ENCODE measurements around the gene ATXN8OS. TPM values are rescaled to one million over a fixed set of nuclear protein-coding genes. Genes with fewer than 3 reads are reported as not detected.

Gene ATXN8OS
- total and polyA plus RNA-seq, 2 donors (not counting 3 experiments of a cell fraction or from before 2014, with no cell fraction given) = not detected

GRCh38 chr13:70108356-70109105, 905 bp downstream of the ATXN8OS start, which contains the start of gene KLHL1:
Gene KLHL1, minus strand, starts transcription at chr13:70108452. Its CDS starts 753 bp downstream, at chr13:70107699.
- BruUV-seq (replicated peaks) = no TSS peak
- H3K36me3 ChIP-seq (ENCODE audit: control insufficient read depth in 2 of 2, extremely low read depth in 1 of 2, insufficient read depth in 2 of 2, low read length in 2 of 2) = no peaks in the 10 kb centered on the region
- intact Hi-C loops (cut with micrococcal nuclease) (no loop called here), dilution Hi-C loops (cut with MboI; ENCODE audit: extremely low pct_ligation_motif_present, low sequenced_read_pairs) (no loop called here)
- peak within 1 kb of the TSS; percentile 20 for H2AFZ ChIP-seq (ENCODE audit: low read depth, low read length)
- no peaks in the 10 kb centered on the region for H4K20me1 ChIP-seq (replicated peaks; ENCODE audit: control insufficient read depth, extremely low read depth, insufficient read depth, low read length)
- POLR2A ChIA-PET = no interaction called here
- no peak within 1 kb of the TSS for H3K4me2 ChIP-seq (ENCODE audit: insufficient read depth, low read length)
- no peaks in the 10 kb centered on the region for H3K79me2 ChIP-seq (ENCODE audit: control insufficient read depth, insufficient read depth, low read length)
- no peaks in the 10 kb centered on the region for H3K4me1 ChIP-seq (ENCODE audit: control insufficient read depth, extremely low read depth, insufficient read depth, low read length)
- CTCF ChIA-PET = no interaction called here
- no peaks in the 10 kb centered on the region for H3K9me3 ChIP-seq (replicated peaks; ENCODE audit: control insufficient read depth, insufficient read depth, low read length)
- no peak within 1 kb of the TSS for H3K9ac ChIP-seq (replicated peaks; ENCODE audit: extremely low read depth, insufficient read depth, low read length)
- no peak within 1 kb of the TSS for H3K4me3 ChIP-seq (replicated peaks in 1 of 3; ENCODE audit: insufficient read depth in 1 of 3, low read depth in 1 of 3, low read length in 3 of 3)
- TF ChIP-seq POLR2A (IDR thresholded peaks at IDR 0.05; ENCODE audit: low read depth, low read length) (no peak), EZH2 (IDR thresholded peaks at IDR 0.05; ENCODE audit: borderline replicate concordance, low read depth, low read length, severe bottlenecking) (no peak), GATA2 (IDR thresholded peaks at IDR 0.05; ENCODE audit: insufficient read depth, insufficient read length, low read depth, low read length) (no peak), FOS (IDR thresholded peaks at IDR 0.05; ENCODE audit: borderline replicate concordance, insufficient read depth, low read length) (no peak), POLR2AphosphoS5 (IDR thresholded peaks at IDR 0.05; ENCODE audit: insufficient read depth, low read depth, low read length) (no peak), JUN (IDR thresholded peaks at IDR 0.05; ENCODE audit: borderline replicate concordance, insufficient read depth, insufficient read length, low read depth) (no peak), MYC (IDR thresholded peaks at IDR 0.05; ENCODE audit: low read depth, low read length) (no peak)
- TF ChIP-seq, protein P1, sequence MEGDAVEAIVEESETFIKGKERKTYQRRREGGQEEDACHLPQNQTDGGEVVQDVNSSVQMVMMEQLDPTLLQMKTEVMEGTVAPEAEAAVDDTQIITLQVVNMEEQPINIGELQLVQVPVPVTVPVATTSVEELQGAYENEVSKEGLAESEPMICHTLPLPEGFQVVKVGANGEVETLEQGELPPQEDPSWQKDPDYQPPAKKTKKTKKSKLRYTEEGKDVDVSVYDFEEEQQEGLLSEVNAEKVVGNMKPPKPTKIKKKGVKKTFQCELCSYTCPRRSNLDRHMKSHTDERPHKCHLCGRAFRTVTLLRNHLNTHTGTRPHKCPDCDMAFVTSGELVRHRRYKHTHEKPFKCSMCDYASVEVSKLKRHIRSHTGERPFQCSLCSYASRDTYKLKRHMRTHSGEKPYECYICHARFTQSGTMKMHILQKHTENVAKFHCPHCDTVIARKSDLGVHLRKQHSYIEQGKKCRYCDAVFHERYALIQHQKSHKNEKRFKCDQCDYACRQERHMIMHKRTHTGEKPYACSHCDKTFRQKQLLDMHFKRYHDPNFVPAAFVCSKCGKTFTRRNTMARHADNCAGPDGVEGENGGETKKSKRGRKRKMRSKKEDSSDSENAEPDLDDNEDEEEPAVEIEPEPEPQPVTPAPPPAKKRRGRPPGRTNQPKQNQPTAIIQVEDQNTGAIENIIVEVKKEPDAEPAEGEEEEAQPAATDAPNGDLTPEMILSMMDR (IDR thresholded peaks at IDR 0.05; ENCODE audit: extremely low read depth in 1 of 2, insufficient read depth in 1 of 2, low read depth in 1 of 2, low read length in 2 of 2) = no peak
- TF ChIP-seq, protein P2, sequence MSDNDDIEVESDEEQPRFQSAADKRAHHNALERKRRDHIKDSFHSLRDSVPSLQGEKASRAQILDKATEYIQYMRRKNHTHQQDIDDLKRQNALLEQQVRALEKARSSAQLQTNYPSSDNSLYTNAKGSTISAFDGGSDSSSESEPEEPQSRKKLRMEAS (IDR thresholded peaks at IDR 0.05; ENCODE audit: insufficient read depth, insufficient read length) = no peak
- no peak within 1 kb of the TSS for H3K27ac ChIP-seq (ENCODE audit: insufficient read depth, low read depth, low read length)
- DNase-seq (ENCODE audit: low read depth, low spot score) = no peak
- FAIRE-seq = no peak
- H3K27me3 ChIP-seq (ENCODE audit: control insufficient read depth in 2 of 2, insufficient read depth in 2 of 2, low read length in 2 of 2) = peaks cover 5 to 12% of the 10 kb centered on the region in 2 experiments
- H3K9me1 ChIP-seq (replicated peaks; ENCODE audit: control insufficient read depth, extremely low read depth, insufficient read depth, low read length) = no peaks in the 10 kb centered on the region
